ENCODE results near the gene POSTN.

Gene POSTN

DNA sequence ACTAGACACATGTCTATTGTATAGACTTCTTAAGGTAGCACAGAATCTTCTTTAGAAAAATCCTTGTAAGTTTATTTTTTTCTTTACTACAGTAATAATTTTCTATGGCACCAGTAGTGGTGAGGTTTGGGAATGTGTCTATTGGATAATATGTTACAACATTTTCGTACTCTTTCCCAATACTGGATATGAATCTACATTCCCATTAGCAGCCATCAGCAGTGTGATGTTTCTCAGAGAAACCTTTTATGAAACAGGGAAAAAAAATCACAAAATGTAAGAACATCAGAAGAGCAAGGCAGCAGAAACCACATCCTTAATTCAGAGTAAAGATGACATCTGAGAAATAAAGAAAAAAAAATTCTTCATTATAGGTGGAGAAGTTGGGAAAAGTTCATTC, 83.3 kb downstream of the POSTN start:
- DNase-seq (ENCODE audit: low read depth in 2 of 2, low spot score in 1 of 2): no peak

Measured in stimulated activated CD8-positive, alpha-beta memory T cell treated with anti-CD3 and anti-CD28 coated beads, Interleukin-4, amount 100 ng/mL, for 1 hour (primary cell).